Activated CD4-positive, alpha-beta T cell treated with anti-CD3 and anti-CD28 coated beads for 36 hours (primary cell): ENCODE data around the gene MAPRE2. TPM values are rescaled to one million over a fixed set of nuclear protein-coding genes. Genes with fewer than 3 reads are reported as not detected.

ENCODE experiments used
- ATAC-seq: fragments of 200-7000 bp; cut with Tn5 transposase; one replicate; pipeline ENCODE4 v1.10.0; 2021; ENCODE audit warnings: mild to moderate bottlenecking, moderate library complexity
- CTCF ChIA-PET: fragments of 350-600 bp; sonication (Branson Sonifier 250); formaldehyde crosslinking; loops from one replicate; lab custom pipeline; 2021; ENCODE audit warnings: antibody characterized with exemption; lab: Charles Lee
- POLR2A ChIA-PET: fragments of 350-600 bp; sonication (Branson Sonifier 250); formaldehyde crosslinking; loops from one replicate; lab custom pipeline; 2021; ENCODE audit warnings: antibody characterized with exemption, inconsistent platforms; lab: Charles Lee
- DNase-seq: peaks from one replicate; pipeline ENCODE4 v3.0.0-alpha.2; 2020
- H3K27ac Mint-ChIP-seq: one replicate; pipeline ENCODE4 v1.8.0; 2021; ENCODE audit warnings: mixed read lengths
- H3K27me3 Mint-ChIP-seq: one replicate; pipeline ENCODE4 v1.8.0; 2021; ENCODE audit warnings: mixed read lengths
- H3K36me3 Mint-ChIP-seq: one replicate; pipeline ENCODE4 v1.8.0; 2021; ENCODE audit warnings: low read depth, mixed read lengths
- H3K4me1 Mint-ChIP-seq: one replicate; pipeline ENCODE4 v1.8.0; 2021; ENCODE audit warnings: mixed read lengths
- H3K4me3 Mint-ChIP-seq: one replicate; pipeline ENCODE4 v1.8.0; 2021; ENCODE audit warnings: mild to moderate bottlenecking, moderate library complexity, mixed read lengths
- H3K9me3 Mint-ChIP-seq: one replicate; pipeline ENCODE4 v1.8.0; 2021; ENCODE audit warnings: low read depth, mixed read lengths
- intact Hi-C, 2 experiments: fragments of 100-400 bp; cut with DNase I in 1 of 2; cut with micrococcal nuclease in 1 of 2; formaldehyde crosslinking; loops; one replicate each; pipeline versions ENCODE4 v1.14.2 to v1.15.1; 2022 to 2024; cut with DNase I, micrococcal nuclease
- total RNA-seq, 2 experiments: library from RNA; stranded (reverse); gene quantifications; one replicate each; pipeline ENCODE4 v1.2.3, GENCODE V29; 2021

The MAPRE2 gene
- total RNA-seq, 2 experiments from 2014 or later: 59.4 to 83.8 TPM

DNA sequence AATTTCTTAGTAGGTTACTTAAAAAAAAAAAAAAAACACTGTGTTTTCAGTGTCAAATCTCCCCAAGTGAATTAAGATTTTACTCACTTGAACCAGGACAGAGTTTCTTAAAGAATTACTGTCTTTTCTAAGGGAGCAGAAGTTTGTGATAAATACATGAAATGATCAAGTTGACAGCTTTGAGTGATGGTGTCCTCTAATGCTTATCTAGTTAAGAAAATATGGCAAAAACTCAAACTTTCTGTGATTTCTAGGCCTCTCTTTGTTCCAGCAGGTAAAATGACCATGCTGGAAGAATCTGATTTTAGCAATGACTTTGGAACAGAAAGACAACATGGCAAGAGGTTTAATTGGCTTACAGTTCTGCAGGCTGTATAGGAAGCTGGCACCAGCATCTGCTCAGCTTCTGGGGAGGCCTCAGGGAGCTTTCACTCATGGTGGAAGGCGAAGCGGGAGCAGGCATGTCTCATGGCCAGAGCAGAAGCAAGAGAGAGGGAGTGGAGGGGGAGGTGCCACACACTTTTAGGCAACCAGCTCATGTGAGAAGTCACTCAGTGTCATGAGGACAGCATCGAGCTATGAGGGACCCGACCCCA, 6.6 kb downstream of the MAPRE2 start:
- ChIA-PET CTCF (interaction anchor here (0.8 to 3.8 kb wide), 3 partner anchors 11 to 49 kb away, joined by 3 to 21 read pairs (median 5); no protein-coding TSS in a partner anchor), POLR2A (interaction anchor here (0.6 kb wide), 1 partner anchor 79 kb away, joined by 6 read pairs; no protein-coding TSS in a partner anchor)
- Mint-ChIP-seq H3K4me1 (peaks cover 86% of the 10 kb centered on the region), H3K27me3 (no peaks in the 10 kb centered on the region), H3K4me3 (no peak overlapping the region), H3K27ac (peak overlapping the region; percentile 59), H3K36me3 (peaks cover 8% of the 10 kb centered on the region), H3K9me3 (peaks cover 4% of the 10 kb centered on the region)
- DNase-seq (no peak), ATAC-seq (no peak)
- intact Hi-C loops: no loop called here

- ATAC-seq: no peak
- H3K4me1 Mint-ChIP-seq: peaks cover 77% of the 10 kb centered on the region
- peak overlapping the region; percentile 57 for H3K4me3 Mint-ChIP-seq
- intact Hi-C loops: loop anchor here (1.0 to 2.0 kb wide), 3 partner anchors 7 to 189 kb away; no protein-coding TSS in a partner anchor
- peak overlapping the region; percentile 86 for H3K27ac Mint-ChIP-seq
- no peak for DNase-seq
- POLR2A ChIA-PET: interaction anchor here (1.1 kb wide), 1 partner anchor 10 kb away, joined by 4 read pairs; no protein-coding TSS in a partner anchor
- peaks cover 8% of the 10 kb centered on the region for H3K36me3 Mint-ChIP-seq
- peaks cover 4% of the 10 kb centered on the region for H3K9me3 Mint-ChIP-seq
- CTCF ChIA-PET: interaction anchor here (1.8 kb wide), 1 partner anchor 20 kb away, joined by 8 read pairs; no protein-coding TSS in a partner anchor
- no peaks in the 10 kb centered on the region for H3K27me3 Mint-ChIP-seq
Observed at GRCh38 chr18:35049111-35050027, 8.2 kb downstream of the MAPRE2 start.

DNA sequence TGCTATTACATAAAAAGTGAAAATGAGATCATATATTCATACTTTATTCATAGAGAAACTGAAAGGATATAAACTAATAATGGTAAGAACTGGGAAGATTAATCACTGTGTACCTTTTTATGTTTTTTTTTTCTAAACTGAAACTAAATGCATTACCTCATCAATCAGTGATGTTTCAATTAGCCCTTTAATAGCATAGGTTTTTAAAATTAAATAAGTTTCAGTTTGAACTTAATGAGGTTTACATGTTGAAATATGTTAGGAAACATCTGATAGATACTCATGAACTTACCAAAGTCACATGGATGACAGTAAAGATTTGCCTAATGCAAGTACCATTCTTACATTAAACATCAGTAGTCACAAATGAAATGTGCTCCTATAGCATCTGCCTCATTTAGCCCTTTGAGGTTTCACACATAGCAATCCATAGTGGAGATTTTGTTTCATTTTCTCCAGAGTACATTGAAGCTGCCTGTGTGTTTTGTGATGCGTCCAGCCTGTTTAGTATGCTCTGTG, 8.9 kb downstream of the MAPRE2 start:
- peak overlapping the region; percentile 86 for H3K27ac Mint-ChIP-seq
- CTCF ChIA-PET: interaction anchor here (1.8 kb wide), 1 partner anchor 21 kb away, joined by 8 read pairs; no protein-coding TSS in a partner anchor
- H3K36me3 Mint-ChIP-seq: peaks cover 8% of the 10 kb centered on the region
- peaks cover 74% of the 10 kb centered on the region for H3K4me1 Mint-ChIP-seq
- DNase-seq (no peak), ATAC-seq (peak; percentile 83)
- POLR2A ChIA-PET: interaction anchor here (1.1 kb wide), 1 partner anchor 10 kb away, joined by 4 read pairs; no protein-coding TSS in a partner anchor
- H3K4me3 Mint-ChIP-seq: peak overlapping the region; percentile 57
- H3K9me3 Mint-ChIP-seq: peaks cover 4% of the 10 kb centered on the region
- H3K27me3 Mint-ChIP-seq: no peaks in the 10 kb centered on the region
- intact Hi-C loops: loop anchor here (1.0 to 2.0 kb wide), 3 partner anchors 8 to 189 kb away; no protein-coding TSS in a partner anchor

DNA sequence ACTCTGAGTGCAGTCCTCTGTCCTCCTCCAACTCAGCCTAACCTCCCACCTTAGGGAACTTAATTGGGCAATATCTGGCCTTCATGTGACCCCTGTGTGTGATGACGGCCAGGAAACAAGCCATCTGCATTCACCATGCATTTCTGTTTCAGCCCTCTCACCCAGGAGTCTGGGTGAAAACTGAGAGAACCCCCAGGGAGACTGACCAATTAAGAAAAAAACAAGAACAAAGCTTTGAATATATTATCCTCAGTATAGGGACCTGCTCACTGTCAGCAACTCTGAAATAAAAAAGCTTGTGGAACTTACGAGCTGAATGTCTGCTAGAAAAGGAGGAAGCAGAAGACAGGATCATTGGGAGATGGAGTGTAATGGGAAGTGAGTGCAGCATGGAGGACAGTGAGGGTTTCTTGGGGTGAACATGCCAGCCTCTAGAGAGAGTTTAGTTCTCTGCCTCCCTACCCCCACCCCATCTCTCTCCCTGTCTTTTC, 9.5 kb downstream of the MAPRE2 start:
- DNase-seq (no peak), ATAC-seq (no peak)
- CTCF ChIA-PET: interaction anchor here (1.8 kb wide), 1 partner anchor 21 kb away, joined by 8 read pairs; no protein-coding TSS in a partner anchor
- POLR2A ChIA-PET: interaction anchor here (0.7 to 1.1 kb wide), 3 partner anchors 8 to 21 kb away, joined by 3 to 4 read pairs (median 3); no protein-coding TSS in a partner anchor
- Mint-ChIP-seq H3K36me3 (peaks cover 9% of the 10 kb centered on the region), H3K4me3 (no peak overlapping the region), H3K27me3 (no peaks in the 10 kb centered on the region), H3K9me3 (peaks cover 4% of the 10 kb centered on the region), H3K4me1 (peaks cover 70% of the 10 kb centered on the region), H3K27ac (peak overlapping the region; percentile 86)
- intact Hi-C loops: loop anchor here (1.0 to 2.0 kb wide), 3 partner anchors 8 to 190 kb away; no protein-coding TSS in a partner anchor

GRCh38 chr18:35051641-35052377, 10.6 kb downstream of the MAPRE2 start:
- Mint-ChIP-seq H3K36me3 (peaks cover 9% of the 10 kb centered on the region), H3K27me3 (no peaks in the 10 kb centered on the region), H3K4me1 (peaks cover 61% of the 10 kb centered on the region), H3K9me3 (peaks cover 4% of the 10 kb centered on the region), H3K27ac (no peak overlapping the region), H3K4me3 (no peak overlapping the region)
- intact Hi-C loops: loop anchor here in 1 of 2 experiments (2.0 kb wide), 2 partner anchors 45 to 191 kb away; no protein-coding TSS in a partner anchor
- ChIA-PET POLR2A (interaction anchor here (0.7 to 1.1 kb wide), 2 partner anchors 9 to 22 kb away, joined by 3 read pairs; no protein-coding TSS in a partner anchor), CTCF (no interaction called here)
- ATAC-seq: no peak
- DNase-seq: no peak

- intact Hi-C loops: no loop called here
- CTCF ChIA-PET: no interaction called here
Observed at GRCh38 chr18:35054401-35054800, 13.2 kb downstream of the MAPRE2 start.

GRCh38 chr18:35055105-35055504, 13.9 kb downstream of the MAPRE2 start:
- H3K9me3 Mint-ChIP-seq: no peaks in the 10 kb centered on the region
- peaks cover 56% of the 10 kb centered on the region for H3K4me1 Mint-ChIP-seq
- intact Hi-C loops: no loop called here
- peaks cover 5% of the 10 kb centered on the region for H3K36me3 Mint-ChIP-seq
- ATAC-seq (no peak), DNase-seq (no peak)
- H3K27ac Mint-ChIP-seq: no peak overlapping the region
- ChIA-PET POLR2A (no interaction called here), CTCF (no interaction called here)
- H3K27me3 Mint-ChIP-seq: no peaks in the 10 kb centered on the region
- H3K4me3 Mint-ChIP-seq: no peak overlapping the region

More at GRCh38 chr18:35054401-35054800, 13.2 kb downstream of the MAPRE2 start:
- Mint-ChIP-seq H3K4me1 (peaks cover 55% of the 10 kb centered on the region), H3K27ac (no peak overlapping the region), H3K9me3 (no peaks in the 10 kb centered on the region), H3K4me3 (no peak overlapping the region), H3K36me3 (peaks cover 5% of the 10 kb centered on the region), H3K27me3 (no peaks in the 10 kb centered on the region)
- no peak for DNase-seq
- POLR2A ChIA-PET: no interaction called here
- no peak for ATAC-seq

DNA sequence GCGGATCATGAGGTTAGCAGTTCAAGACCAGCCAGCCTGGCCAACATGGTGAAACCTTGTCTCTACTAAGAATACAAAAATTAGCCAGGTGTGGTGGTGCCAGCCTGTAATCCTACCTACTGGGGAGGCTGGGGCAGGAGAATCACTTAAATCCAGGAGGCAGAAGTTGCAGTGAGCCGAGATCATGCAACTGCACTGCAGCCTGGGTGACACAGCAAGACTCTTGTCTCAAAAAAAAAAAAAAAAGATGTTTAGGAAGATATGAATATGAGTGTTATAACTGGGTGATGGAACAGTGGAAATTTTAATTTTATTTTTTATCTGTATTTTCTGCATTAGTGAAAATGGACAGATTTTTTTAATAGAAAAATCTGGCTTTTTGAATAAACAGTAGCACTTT, 14.5 kb downstream of the MAPRE2 start:
- peaks cover 52% of the 10 kb centered on the region for H3K4me1 Mint-ChIP-seq
- no peak overlapping the region for H3K4me3 Mint-ChIP-seq
- POLR2A ChIA-PET: no interaction called here
- H3K27ac Mint-ChIP-seq: no peak overlapping the region
- H3K27me3 Mint-ChIP-seq: no peaks in the 10 kb centered on the region
- intact Hi-C loops: no loop called here
- no peaks in the 10 kb centered on the region for H3K9me3 Mint-ChIP-seq
- DNase-seq (no peak), ATAC-seq (no peak)
- H3K36me3 Mint-ChIP-seq: peaks cover 5% of the 10 kb centered on the region
- CTCF ChIA-PET: no interaction called here

- DNase-seq (no peak), ATAC-seq (no peak)
- intact Hi-C loops: no loop called here
- Mint-ChIP-seq H3K36me3 (peaks cover 5% of the 10 kb centered on the region), H3K27me3 (no peaks in the 10 kb centered on the region), H3K9me3 (no peaks in the 10 kb centered on the region), H3K4me1 (peaks cover 45% of the 10 kb centered on the region), H3K27ac (no peak overlapping the region), H3K4me3 (no peak overlapping the region)
- ChIA-PET POLR2A (no interaction called here), CTCF (interaction anchor here (0.7 to 2.0 kb wide), 5 partner anchors 15 to 53 kb away, joined by 3 to 6 read pairs (median 3); no protein-coding TSS in a partner anchor)
Observed at GRCh38 chr18:35059280-35059927, 18.2 kb downstream of the MAPRE2 start.
